ENCODE data around the gene BPIFB6.
"Not testable (repeated sequence)": the region's sequence is repeated elsewhere in the genome, so short reads cannot be mapped to it uniquely, and the experiment has no call there.

BPIFB6 gene

GRCh38 chr20:33030569-33030968, 879 bp upstream of the BPIFB6 start:
- no peak for DNase-seq

- DNase-seq: no peak
Measured at GRCh38 chr20:33032555-33032954, 1.1 kb downstream of the BPIFB6 start.

GRCh38 chr20:33033381-33033780, 1.9 kb downstream of the BPIFB6 start:
- no peak for DNase-seq

GRCh38 chr20:33034115-33034514, 2.7 kb downstream of the BPIFB6 start:
- DNase-seq: no peak

GRCh38 chr20:33034901-33035492, 3.5 kb downstream of the BPIFB6 start:
- DNase-seq: no peak

- no peak for DNase-seq
Measured at GRCh38 chr20:33037456-33037855, 6.0 kb downstream of the BPIFB6 start.

GRCh38 chr20:33038243-33038642, 6.8 kb downstream of the BPIFB6 start:
- no peak for DNase-seq

- no peak for DNase-seq
Measured at GRCh38 chr20:33042430-33042829, 11.0 kb downstream of the BPIFB6 start.

- no peak for DNase-seq
Measured at GRCh38 chr20:33042983-33043730, 11.7 kb downstream of the BPIFB6 start.

- no peak for DNase-seq
Measured at GRCh38 chr20:33043731-33044181, 12.3 kb downstream of the BPIFB6 start.

- DNase-seq: not testable (repeated sequence)
Measured at GRCh38 chr20:33045129-33045721, 13.8 kb downstream of the BPIFB6 start.

- no peak for DNase-seq
Measured at GRCh38 chr20:33046412-33046811, 15.0 kb downstream of the BPIFB6 start.

- no peak for DNase-seq
Measured at GRCh38 chr20:33051333-33051732, 19.9 kb downstream of the BPIFB6 start.

GRCh38 chr20:33053291-33054106, 22.1 kb downstream of the BPIFB6 start, which contains the start of gene BPIFB3:
BPIFB3 (plus strand) TSS chr20:33053903; CDS start chr20:33055436, 1,533 bp downstream.
- no peak for DNase-seq

- no peak for DNase-seq
Measured at GRCh38 chr20:33054381-33054780, 22.9 kb downstream of the BPIFB6 start.

- no peak for DNase-seq
Measured at GRCh38 chr20:33054791-33055190, 23.3 kb downstream of the BPIFB6 start.

- no peak for DNase-seq
Measured at GRCh38 chr20:33059136-33059535, 27.7 kb downstream of the BPIFB6 start.

GRCh38 chr20:33059741-33060390, 28.4 kb downstream of the BPIFB6 start:
- no peak for DNase-seq

- no peak for DNase-seq
Measured at GRCh38 chr20:33061658-33062028, 30.2 kb downstream of the BPIFB6 start.

GRCh38 chr20:33062105-33062824, 30.8 kb downstream of the BPIFB6 start:
- no peak for DNase-seq

GRCh38 chr20:33062825-33063149, 31.3 kb downstream of the BPIFB6 start:
- DNase-seq: no peak

GRCh38 chr20:33063271-33063670, 31.8 kb downstream of the BPIFB6 start:
- DNase-seq: no peak

Data from SHP77 treated with DMSO at 0.1 percent for 48 hours (cell line).